ENCODE measurements around the gene GINS2.

GINS2 gene

GRCh38 chr16:85674418-85674755 is 14.4 kb downstream of the GINS2 start:
- TF ChIP-seq ZFX (IDR thresholded peaks at IDR 0.05) = no peak
- TF ChIP-seq CTCF (conservative IDR thresholded peaks at IDR 0.05) = no peak
- H3K27ac ChIP-seq = peak overlapping the region; percentile 48

DNA sequence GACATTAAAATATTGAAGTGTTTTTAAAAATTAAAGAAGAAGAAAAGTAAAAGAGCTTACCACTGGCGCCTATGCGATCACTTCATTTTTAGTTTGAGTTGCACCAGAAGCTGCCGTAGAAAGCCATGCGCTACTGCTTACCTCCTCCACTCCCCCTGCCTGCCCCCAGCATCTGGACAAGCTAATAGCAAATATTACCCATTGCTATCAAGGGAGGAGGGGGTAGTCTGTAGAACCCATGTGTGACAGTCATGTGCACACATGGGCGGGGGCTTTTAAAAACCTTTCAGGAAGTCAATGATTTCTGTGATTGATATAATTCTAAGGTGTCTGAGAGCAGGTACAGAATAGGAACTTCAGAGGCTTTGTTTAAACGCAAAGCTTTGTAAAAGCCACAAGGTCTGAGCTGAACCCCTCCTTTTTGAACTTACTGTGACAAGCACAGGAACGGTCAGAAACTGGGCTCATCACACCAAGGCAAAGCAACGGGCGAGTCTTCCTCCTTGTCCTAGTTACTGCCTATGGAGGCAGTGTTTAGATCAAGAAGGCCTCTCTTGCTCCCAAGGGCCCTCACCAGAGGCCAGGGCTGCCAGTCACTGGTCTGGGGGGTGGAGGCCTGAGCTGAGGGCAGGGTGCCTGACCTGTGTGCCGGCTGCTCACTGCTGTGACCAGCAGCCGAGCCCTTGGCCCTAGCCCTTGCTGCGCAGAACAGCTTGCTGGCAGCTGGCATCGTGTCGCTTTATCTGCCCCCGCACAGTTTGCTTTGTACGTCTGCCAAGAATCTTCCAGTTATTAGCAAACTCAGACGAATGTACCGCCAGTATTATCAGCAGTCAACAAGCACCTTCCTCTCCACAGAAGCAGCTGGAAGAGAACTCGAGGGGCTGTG is 15.0 kb downstream of the GINS2 start:
- TF ChIP-seq CTCF (conservative IDR thresholded peaks at IDR 0.05) = no peak
- TF ChIP-seq ZFX (IDR thresholded peaks at IDR 0.05) = no peak
- H3K27ac ChIP-seq = peak overlapping the region; percentile 48

DNA sequence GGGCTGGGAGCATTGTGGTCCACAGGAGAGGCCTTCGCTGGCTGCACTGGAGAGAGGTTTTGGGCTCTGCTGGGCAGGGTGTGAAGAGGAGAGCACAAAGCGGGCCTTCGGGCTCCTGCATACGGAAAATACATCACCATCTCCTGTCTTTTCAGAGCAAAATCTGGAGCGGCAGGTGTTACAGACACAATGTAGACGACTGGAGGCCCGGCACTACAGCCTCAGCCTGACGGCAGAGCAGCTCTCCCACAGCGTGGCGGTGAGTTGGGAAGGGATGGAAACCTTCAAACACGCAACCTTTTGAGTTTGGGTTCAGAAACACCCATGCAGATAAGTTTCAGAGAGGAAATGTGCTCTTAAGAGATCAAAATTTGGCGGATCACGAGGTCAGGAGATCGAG is 17.9 kb downstream of the GINS2 start:
- no peak overlapping the region for H3K27ac ChIP-seq
- TF ChIP-seq ZFX (IDR thresholded peaks at IDR 0.05) = no peak
- no peak for TF ChIP-seq CTCF (conservative IDR thresholded peaks at IDR 0.05)

DNA sequence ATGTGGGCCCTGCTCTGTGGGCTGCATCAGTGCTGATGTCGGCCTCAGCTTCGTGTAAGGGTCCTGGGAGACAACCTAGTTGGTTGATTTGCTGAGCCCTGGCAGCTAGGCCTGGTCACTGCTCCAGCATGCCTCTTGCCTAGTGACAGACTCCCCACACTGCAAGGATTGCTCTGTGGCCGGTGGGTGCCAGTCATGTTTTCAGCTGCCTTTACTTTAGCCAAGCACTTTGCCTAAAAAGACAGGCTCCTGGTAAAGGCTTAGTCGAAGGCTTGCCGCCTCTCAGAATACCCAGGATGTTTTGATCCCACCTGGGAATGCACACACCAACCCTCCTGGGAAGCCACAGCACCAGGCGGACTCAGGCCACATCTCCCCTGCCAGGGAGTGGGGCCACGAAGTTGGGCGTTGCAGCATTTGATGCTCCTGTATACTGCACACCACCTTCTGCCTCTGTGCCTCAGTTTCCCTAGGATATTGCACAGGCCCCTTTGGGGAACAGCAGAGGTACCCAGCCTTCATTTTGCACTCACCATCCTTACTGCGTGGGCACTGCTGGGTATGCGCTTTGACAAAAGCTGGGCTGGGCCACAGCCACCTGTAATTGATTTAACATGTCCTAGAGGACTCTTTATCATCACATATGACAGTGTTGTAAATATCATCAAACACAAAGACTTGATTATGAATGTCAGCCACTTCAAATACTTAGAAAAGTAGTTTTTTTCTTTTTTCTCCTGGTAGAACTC is 19.9 kb downstream of the GINS2 start:
- TF ChIP-seq CTCF (conservative IDR thresholded peaks at IDR 0.05) (no peak), ZFX (IDR thresholded peaks at IDR 0.05) (no peak)
- H3K27ac ChIP-seq = no peak overlapping the region

DNA sequence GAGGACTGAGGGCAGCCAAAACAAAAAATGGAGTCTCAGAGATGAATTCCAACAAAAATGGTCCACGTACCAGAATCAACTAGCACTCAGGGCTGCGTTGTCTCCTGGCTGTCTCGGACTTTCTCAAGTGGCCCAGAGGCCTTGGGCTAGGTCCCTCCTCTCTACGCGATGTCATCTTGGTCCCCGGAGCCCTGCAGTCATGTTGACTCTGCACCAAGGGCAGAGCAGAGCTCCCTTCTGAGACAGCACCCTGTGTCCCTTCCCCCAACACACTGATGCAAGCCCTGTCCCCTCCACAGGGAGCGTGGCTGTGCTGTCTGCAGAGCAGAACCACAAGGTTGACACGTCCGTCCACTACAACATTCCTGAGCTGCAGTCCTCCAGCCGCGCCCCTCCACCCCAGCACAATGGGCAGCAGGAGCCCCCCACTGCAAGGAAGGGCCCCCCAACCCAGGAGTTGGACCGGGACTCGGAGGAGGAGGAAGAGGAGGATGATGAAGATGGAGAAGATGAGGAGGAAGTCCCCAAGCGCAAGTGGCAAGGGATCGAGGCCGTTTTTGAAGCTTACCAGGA is 20.8 kb downstream of the GINS2 start:
- TF ChIP-seq CTCF (conservative IDR thresholded peaks at IDR 0.05) (no peak), ZFX (IDR thresholded peaks at IDR 0.05) (no peak)
- H3K27ac ChIP-seq = no peak overlapping the region

- H3K27ac ChIP-seq = no peak overlapping the region
- TF ChIP-seq ZFX (IDR thresholded peaks at IDR 0.05) (no peak), CTCF (conservative IDR thresholded peaks at IDR 0.05) (no peak)
Measured at GRCh38 chr16:85667261-85667660, 21.5 kb downstream of the GINS2 start.

- no peak overlapping the region for H3K27ac ChIP-seq
- TF ChIP-seq CTCF (conservative IDR thresholded peaks at IDR 0.05) = no peak
- no peak for TF ChIP-seq ZFX (IDR thresholded peaks at IDR 0.05)
Measured at GRCh38 chr16:85665929-85666328, 22.8 kb downstream of the GINS2 start.
